Right cardiac atrium (tissue), 5 donors: ENCODE measurements around the gene PODNL1. TPM values are rescaled to one million over a fixed set of nuclear protein-coding genes. Genes with fewer than 3 reads are reported as not detected.
A peak's percentile ranks its signal among the peaks of the same experiment; 100 is the strongest.

Experiments used
- ATAC-seq, 2 donors: fragments of 200-7000 bp; cut with Tn5 transposase; one replicate each; pipeline versions ENCODE4 v1.8.0 to v1.9.1; 2020; ENCODE audit warnings: moderate library complexity in 2 of 2, mild to moderate bottlenecking in 1 of 2
- DNase-seq, 3 donors: peaks; one replicate each; pipeline ENCODE4 v3.0.0-alpha.2; 2020
- H3K27ac ChIP-seq: one replicate; pipeline ENCODE4 v1.5.1; 2013; ENCODE audit warnings: mild to moderate bottlenecking, low read length, control low read depth, moderate library complexity
- H3K27me3 ChIP-seq: one replicate; pipeline ENCODE4 v1.6.1; 2013; ENCODE audit not compliant: control insufficient read depth, insufficient read depth
- H3K4me1 ChIP-seq: one replicate; pipeline ENCODE4 v1.6.1; 2013; ENCODE audit warnings: low read length; ENCODE audit not compliant: control insufficient read depth, insufficient read depth
- H3K4me3 ChIP-seq: one replicate; pipeline ENCODE4 v1.5.1; 2013; ENCODE audit warnings: low read length, control low read depth
- H3K9me3 ChIP-seq: one replicate; pipeline ENCODE4 v1.6.1; 2013; ENCODE audit warnings: low read length; ENCODE audit not compliant: control insufficient read depth
- WGBS: extraction: QIAGEN DNeasy Blood & Tissue Kit; methylation state at CpG from one replicate; pipeline ENCODE4 v1.1.7; 2013; 5-methylcytosine and 5-hydroxymethylcytosine counted together
- intact Hi-C, 4 donors: fragments of 100-400 bp; cut with DNase I; formaldehyde crosslinking; loops; one replicate each; pipeline versions ENCODE4 v1.11.0 to v1.14.0; 2022 to 2023
- polyA plus RNA-seq: library from polyadenylated mRNA; stranded (reverse); fragments of 200-250 nt; gene quantifications from one replicate; pipeline ENCODE4 v1.2.3, GENCODE V29; 2013
- total RNA-seq, 4 donors: library from RNA; stranded (reverse); fragmentation: NEBNext Ultra II Directional; extraction: Animal tissue kit (Norgen Biotek cat#: 25700); gene quantifications; one replicate each; pipeline ENCODE4 v1.2.1, GENCODE V29; 2021
- donor health status: healthy with polysubstance abuse.
- donor health status: DM: no; HTN: yes; CAD: no.
- donor health status: DM: no; HTN: no; CAD: no.
- donor health status: DM: no; HTN: yes; CAD: no; lungs with severe emphysema.
- donor health status: DM: yes; HTN: yes; CAD: no.

PODNL1 gene
- total and polyA plus RNA-seq, 5 donors = 1.4 to 3.2 (median 2.1) TPM

- Histone ChIP-seq H3K9me3 (no peaks in the 10 kb centered on the region), H3K4me1 (no peaks in the 10 kb centered on the region), H3K27ac (no peak overlapping the region), H3K4me3 (no peak overlapping the region), H3K27me3 (no peaks in the 10 kb centered on the region)
- intact Hi-C loops = no loop called here
- DNase-seq (peak in 1 of 3 donors; percentile 62), ATAC-seq (no peak)
- whole genome bisulfite sequencing = 92% methylated on average over 48 of the region's 48 CpGs
Observed at GRCh38 chr19:13963603-13964105, 25.4 kb upstream of the PODNL1 start.

GRCh38 chr19:13962699-13963602 is 24.7 kb upstream of the PODNL1 start:
- 62% methylated on average over 89 of the region's 89 CpGs for WGBS
- intact Hi-C loops = no loop called here
- peak; percentile 20 to 27 for ATAC-seq
- Histone ChIP-seq H3K27ac (no peak overlapping the region), H3K4me1 (no peaks in the 10 kb centered on the region), H3K9me3 (no peaks in the 10 kb centered on the region), H3K4me3 (no peak overlapping the region), H3K27me3 (no peaks in the 10 kb centered on the region)
- DNase-seq = peak; percentile 43 to 81 (median 77)

- Histone ChIP-seq H3K9me3 (no peaks in the 10 kb centered on the region), H3K4me1 (no peaks in the 10 kb centered on the region), H3K27ac (no peak overlapping the region), H3K4me3 (no peak overlapping the region), H3K27me3 (no peaks in the 10 kb centered on the region)
- intact Hi-C loops = no loop called here
- peak; percentile 45 to 79 (median 77) for DNase-seq
- 63% methylated on average over 55 of the region's 55 CpGs for WGBS
- peak; percentile 18 to 41 for ATAC-seq
Observed at GRCh38 chr19:13961826-13962698, 23.8 kb upstream of the PODNL1 start.

- Histone ChIP-seq H3K4me3 (no peak overlapping the region), H3K27me3 (no peaks in the 10 kb centered on the region), H3K27ac (no peak overlapping the region), H3K9me3 (no peaks in the 10 kb centered on the region), H3K4me1 (no peaks in the 10 kb centered on the region)
- WGBS = 92% methylated on average over 39 of the region's 39 CpGs
- intact Hi-C loops = no loop called here
- DNase-seq = no peak
- no peak for ATAC-seq
Observed at GRCh38 chr19:13960863-13961784, 22.9 kb upstream of the PODNL1 start.

GRCh38 chr19:13959962-13960862 is 22.0 kb upstream of the PODNL1 start:
- H3K4me1 ChIP-seq = no peaks in the 10 kb centered on the region
- H3K4me3 ChIP-seq = no peak overlapping the region
- DNase-seq (peak in 2 of 3 donors; percentile 66 to 74), ATAC-seq (no peak)
- H3K27ac ChIP-seq = no peak overlapping the region
- 87% methylated on average over 27 of the region's 27 CpGs for WGBS
- no peaks in the 10 kb centered on the region for H3K27me3 ChIP-seq
- intact Hi-C loops = no loop called here
- H3K9me3 ChIP-seq = no peaks in the 10 kb centered on the region

GRCh38 chr19:13959141-13959961 is 21.1 kb upstream of the PODNL1 start:
- ATAC-seq = no peak
- intact Hi-C loops = no loop called here

GRCh38 chr19:13958043-13958442 is 19.8 kb upstream of the PODNL1 start:
- no peaks in the 10 kb centered on the region for H3K9me3 ChIP-seq
- intact Hi-C loops = no loop called here
- 80% methylated on average over 12 of the region's 12 CpGs for WGBS
- H3K4me3 ChIP-seq = no peak overlapping the region
- no peak for ATAC-seq
- no peaks in the 10 kb centered on the region for H3K27me3 ChIP-seq
- no peak overlapping the region for H3K27ac ChIP-seq
- DNase-seq = no peak
- H3K4me1 ChIP-seq = peaks cover 5% of the 10 kb centered on the region

More at GRCh38 chr19:13959141-13959961, 21.1 kb upstream of the PODNL1 start:
- Histone ChIP-seq H3K4me1 (no peaks in the 10 kb centered on the region), H3K27ac (no peak overlapping the region), H3K4me3 (no peak overlapping the region), H3K9me3 (no peaks in the 10 kb centered on the region), H3K27me3 (no peaks in the 10 kb centered on the region)
- WGBS = 88% methylated on average over 41 of the region's 41 CpGs
- peak in 1 of 3 donors; percentile 58 for DNase-seq

- H3K4me1 ChIP-seq = peaks cover 5% of the 10 kb centered on the region
- peak in 1 of 3 donors; percentile 81 for DNase-seq
- no peak for ATAC-seq
- WGBS = 71% methylated on average over 8 of the region's 8 CpGs
- H3K4me3 ChIP-seq = no peak overlapping the region
- no peaks in the 10 kb centered on the region for H3K9me3 ChIP-seq
- intact Hi-C loops = no loop called here
- H3K27ac ChIP-seq = no peak overlapping the region
- no peaks in the 10 kb centered on the region for H3K27me3 ChIP-seq
Observed at GRCh38 chr19:13957051-13957450, 18.8 kb upstream of the PODNL1 start.

GRCh38 chr19:13956365-13956744 is 18.1 kb upstream of the PODNL1 start:
- Histone ChIP-seq H3K27me3 (no peaks in the 10 kb centered on the region), H3K4me3 (no peak overlapping the region), H3K4me1 (peaks cover 5% of the 10 kb centered on the region), H3K27ac (no peak overlapping the region), H3K9me3 (no peaks in the 10 kb centered on the region)
- intact Hi-C loops = no loop called here
- WGBS = 93% methylated on average over 16 of the region's 16 CpGs
- DNase-seq (peak in 1 of 3 donors; percentile 52), ATAC-seq (no peak)
